ENCODE results near the gene NRXN3.

Gene NRXN3

DNA sequence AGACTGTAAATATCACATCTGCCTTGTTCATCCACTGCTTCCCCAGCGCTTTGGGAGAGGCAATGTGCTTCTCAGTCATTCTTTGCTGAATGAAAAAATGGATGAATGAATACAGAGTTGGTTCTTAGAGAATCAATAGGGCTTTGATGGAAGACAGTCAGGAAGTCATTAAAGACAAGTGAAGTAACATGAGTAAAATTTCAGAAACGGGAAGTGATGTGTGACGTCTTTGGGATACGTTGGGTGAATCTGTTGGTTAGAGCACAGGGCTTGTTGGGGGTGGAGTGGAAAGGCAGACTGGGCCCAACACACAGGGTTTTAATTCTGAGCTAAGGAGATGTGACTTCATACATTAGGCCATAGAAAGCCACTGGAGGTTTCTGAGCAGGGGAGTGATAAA is 39.0 kb upstream of the NRXN3 start:
- DNase-seq (ENCODE audit: low read depth, low spot score) = no peak
- CTCF ChIA-PET = no interaction called here
- TF ChIP-seq, protein P1, sequence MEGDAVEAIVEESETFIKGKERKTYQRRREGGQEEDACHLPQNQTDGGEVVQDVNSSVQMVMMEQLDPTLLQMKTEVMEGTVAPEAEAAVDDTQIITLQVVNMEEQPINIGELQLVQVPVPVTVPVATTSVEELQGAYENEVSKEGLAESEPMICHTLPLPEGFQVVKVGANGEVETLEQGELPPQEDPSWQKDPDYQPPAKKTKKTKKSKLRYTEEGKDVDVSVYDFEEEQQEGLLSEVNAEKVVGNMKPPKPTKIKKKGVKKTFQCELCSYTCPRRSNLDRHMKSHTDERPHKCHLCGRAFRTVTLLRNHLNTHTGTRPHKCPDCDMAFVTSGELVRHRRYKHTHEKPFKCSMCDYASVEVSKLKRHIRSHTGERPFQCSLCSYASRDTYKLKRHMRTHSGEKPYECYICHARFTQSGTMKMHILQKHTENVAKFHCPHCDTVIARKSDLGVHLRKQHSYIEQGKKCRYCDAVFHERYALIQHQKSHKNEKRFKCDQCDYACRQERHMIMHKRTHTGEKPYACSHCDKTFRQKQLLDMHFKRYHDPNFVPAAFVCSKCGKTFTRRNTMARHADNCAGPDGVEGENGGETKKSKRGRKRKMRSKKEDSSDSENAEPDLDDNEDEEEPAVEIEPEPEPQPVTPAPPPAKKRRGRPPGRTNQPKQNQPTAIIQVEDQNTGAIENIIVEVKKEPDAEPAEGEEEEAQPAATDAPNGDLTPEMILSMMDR (IDR thresholded peaks at IDR 0.05; ENCODE audit: insufficient read depth, low read length, missing control alignments) = no peak
- no peak overlapping the region for H3K4me3 ChIP-seq (ENCODE audit: low read depth, low read length)
- POLR2A ChIA-PET = no interaction called here

DNA sequence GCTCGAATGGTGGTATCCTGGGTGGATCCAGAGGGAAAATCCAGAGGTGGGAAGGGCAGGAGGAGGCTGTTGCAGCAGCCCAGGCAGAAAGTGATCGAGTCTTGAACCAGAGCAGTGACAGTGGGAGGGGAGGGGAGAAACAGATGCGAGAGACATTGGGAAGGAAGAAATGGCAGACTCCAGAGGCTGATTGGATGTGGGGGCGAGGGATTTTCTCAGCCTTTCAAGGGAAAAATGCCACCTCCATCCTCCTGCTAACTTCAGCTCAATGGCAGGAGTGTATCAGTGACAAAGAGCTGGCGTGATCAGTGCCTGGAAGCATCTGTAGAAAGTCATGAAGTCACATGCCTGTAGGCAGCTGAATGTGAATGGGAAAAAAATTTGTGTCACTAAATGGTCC is 38.6 kb upstream of the NRXN3 start:
- ChIA-PET POLR2A (no interaction called here), CTCF (no interaction called here)
- no peak for DNase-seq (ENCODE audit: low read depth, low spot score)
- H3K4me3 ChIP-seq (ENCODE audit: low read depth, low read length) = no peak overlapping the region
- TF ChIP-seq, protein P1 (IDR thresholded peaks at IDR 0.05; ENCODE audit: insufficient read depth, low read length, missing control alignments) = no peak

DNA sequence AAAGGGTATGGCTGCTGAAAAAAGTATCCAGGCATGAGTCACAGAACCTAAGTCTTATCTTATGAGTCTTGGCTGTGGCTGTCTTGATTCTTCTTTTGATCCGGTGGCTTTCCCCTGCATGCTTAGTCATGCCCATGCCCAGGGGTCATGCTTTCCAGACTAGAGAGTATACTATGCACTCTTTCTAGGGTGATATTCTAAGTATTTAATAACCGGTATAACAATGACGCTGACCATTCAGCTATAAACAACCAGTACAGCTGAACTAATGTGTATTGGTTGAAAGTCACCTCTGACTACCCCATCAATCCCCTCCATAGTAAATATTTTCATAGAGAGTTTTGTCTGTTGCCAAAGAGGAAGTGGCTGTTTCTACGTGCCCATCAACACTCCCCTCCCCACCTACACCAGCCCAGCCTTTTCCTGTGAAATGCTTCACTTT is 34.7 kb upstream of the NRXN3 start:
- no peak for DNase-seq (ENCODE audit: low read depth, low spot score)
- TF ChIP-seq, protein P1 (IDR thresholded peaks at IDR 0.05; ENCODE audit: insufficient read depth, low read length, missing control alignments) = no peak
- CTCF ChIA-PET = no interaction called here
- no peak overlapping the region for H3K4me3 ChIP-seq (ENCODE audit: low read depth, low read length)
- POLR2A ChIA-PET = no interaction called here

DNA sequence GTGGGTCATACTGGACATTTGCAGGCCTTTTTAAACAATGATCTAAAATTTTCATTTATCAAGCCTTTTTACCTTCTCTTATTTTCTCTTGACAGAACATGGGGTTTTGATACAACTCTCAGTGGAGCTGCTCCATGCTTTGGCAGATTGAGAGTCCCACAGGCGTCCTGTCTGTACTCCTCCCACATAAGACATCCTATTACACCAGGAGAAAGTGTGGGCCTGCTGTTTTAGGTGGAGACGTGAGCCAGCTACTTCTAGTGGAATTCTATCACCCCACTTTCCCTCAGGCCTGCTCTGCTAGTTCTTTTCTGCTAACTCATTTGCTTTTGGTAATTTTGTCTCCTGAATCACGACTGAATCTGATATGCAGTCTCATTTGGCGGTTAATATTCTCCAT is 33.5 kb upstream of the NRXN3 start:
- TF ChIP-seq, protein P1 (IDR thresholded peaks at IDR 0.05; ENCODE audit: insufficient read depth, low read length, missing control alignments) = no peak
- no peak overlapping the region for H3K4me3 ChIP-seq (ENCODE audit: low read depth, low read length)
- POLR2A ChIA-PET = no interaction called here
- CTCF ChIA-PET = no interaction called here
- no peak for DNase-seq (ENCODE audit: low read depth, low spot score)

DNA sequence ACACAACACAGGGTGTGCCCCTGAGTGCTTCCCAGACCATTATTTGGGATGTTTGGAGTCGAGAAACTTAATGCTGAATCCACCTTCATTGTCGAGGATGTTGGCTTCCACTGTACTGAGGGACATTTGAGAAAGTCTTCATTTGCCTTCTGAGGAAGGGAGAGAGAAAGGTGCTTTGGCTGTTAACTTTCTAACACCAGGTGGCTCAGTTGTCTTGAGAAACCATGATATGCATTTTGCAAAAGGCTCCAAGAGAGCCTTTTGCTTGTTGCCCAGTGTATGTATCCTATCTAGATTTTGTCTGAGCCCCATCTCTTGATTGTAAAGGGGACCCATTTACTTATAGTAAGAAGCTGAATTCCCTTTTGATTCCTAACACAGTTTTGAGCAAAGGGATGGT is 28.6 kb upstream of the NRXN3 start:
- H3K4me3 ChIP-seq (ENCODE audit: low read depth, low read length) = no peak overlapping the region
- TF ChIP-seq, protein P1 (IDR thresholded peaks at IDR 0.05; ENCODE audit: insufficient read depth, low read length, missing control alignments) = no peak
- ChIA-PET CTCF (no interaction called here), POLR2A (no interaction called here)
- no peak for DNase-seq (ENCODE audit: low read depth, low spot score)

DNA sequence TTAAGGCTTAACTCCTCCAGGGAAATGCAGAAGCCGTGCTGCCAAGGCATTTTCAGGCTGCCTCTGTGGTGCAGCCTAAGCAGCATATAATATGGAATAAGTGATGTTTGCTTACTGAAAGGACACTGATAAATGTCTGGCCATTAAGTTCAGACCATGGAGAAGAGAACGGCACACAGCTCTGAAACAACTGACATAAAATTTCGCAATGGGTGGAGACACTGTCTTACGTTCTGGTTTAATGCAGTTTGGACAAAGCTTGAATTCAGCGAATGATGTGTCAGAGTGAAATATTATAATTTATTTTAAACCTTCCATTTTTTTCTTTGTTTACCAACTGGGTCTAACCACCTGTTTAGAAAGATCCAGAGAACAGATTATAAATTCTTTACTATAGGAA is 27.2 kb upstream of the NRXN3 start:
- ChIA-PET POLR2A (no interaction called here), CTCF (no interaction called here)
- no peak for DNase-seq (ENCODE audit: low read depth, low spot score)
- no peak overlapping the region for H3K4me3 ChIP-seq (ENCODE audit: low read depth, low read length)
- TF ChIP-seq, protein P1 (IDR thresholded peaks at IDR 0.05; ENCODE audit: insufficient read depth, low read length, missing control alignments) = no peak
